ENCODE measurements around the gene ZC3H11A. TPM values are rescaled to one million over a fixed set of nuclear protein-coding genes. Genes with fewer than 3 reads are reported as not detected.

Gene ZC3H11A
- polyA plus RNA-seq, 1 donor (not counting 4 experiments of a cell fraction or from before 2014, with no cell fraction given) = 83.4 TPM

GRCh38 chr1:203835476-203835875 is 40.1 kb downstream of the ZC3H11A start:
- Histone ChIP-seq H3K27me3 (ENCODE audit: control insufficient read depth, extremely low read depth, insufficient read depth, low read length) (no peaks in the 10 kb centered on the region), H3K4me1 (ENCODE audit: control insufficient read depth, extremely low read depth, insufficient read depth, low read length) (no peaks in the 10 kb centered on the region), H4K20me1 (ENCODE audit: control insufficient read depth, extremely low read depth, insufficient read depth, low read length) (no peaks in the 10 kb centered on the region), H3K4me3 (ENCODE audit: control insufficient read depth in 2 of 3, extremely low read depth in 1 of 3, insufficient read depth in 2 of 3, low read depth in 1 of 3, low read length in 3 of 3) (no peak overlapping the region), H3K9me1 (ENCODE audit: control insufficient read depth, extremely low read depth, insufficient read depth, low read length) (no peaks in the 10 kb centered on the region), H3K4me2 (ENCODE audit: control insufficient read depth, extremely low read depth, insufficient read depth, low read depth, low read length) (no peak overlapping the region), H3K9me3 (ENCODE audit: control insufficient read depth, low read depth, low read length) (no peaks in the 10 kb centered on the region), H3K27ac (ENCODE audit: control insufficient read depth, insufficient read depth, low read length) (no peak overlapping the region), H2AFZ (ENCODE audit: control insufficient read depth, low read length) (no peak overlapping the region), H3K79me2 (ENCODE audit: control insufficient read depth, insufficient read depth, low read length) (no peaks in the 10 kb centered on the region), H3K36me3 (ENCODE audit: control insufficient read depth in 2 of 2, extremely low read depth in 1 of 2, insufficient read depth in 2 of 2, low read length in 2 of 2) (peaks cover 12 to 24% of the 10 kb centered on the region in 2 experiments), H3K9ac (ENCODE audit: control insufficient read depth, extremely low read depth, insufficient read depth, low read length) (no peak overlapping the region)
- TF ChIP-seq EZH2 (IDR thresholded peaks at IDR 0.05; ENCODE audit: low read length) (no peak), CTCF (optimal IDR thresholded peaks at IDR 0.05 in 1 of 3, IDR thresholded peaks at IDR 0.05 in 1 of 3, conservative IDR thresholded peaks at IDR 0.05 in 1 of 3; ENCODE audit: extremely low read depth in 1 of 3, insufficient read depth in 2 of 3, low read length in 3 of 3) (no peak)
- dilution Hi-C loops (cut with MboI; ENCODE audit: extremely low pct_ligation_motif_present, low sequenced_read_pairs) = no loop called here
- FAIRE-seq = no peak
- no peak for DNase-seq (ENCODE audit: low read depth, low spot score)

GRCh38 chr1:203839081-203839480 is 43.7 kb downstream of the ZC3H11A start:
- H2AFZ ChIP-seq (ENCODE audit: control insufficient read depth, low read length) = no peak overlapping the region
- dilution Hi-C loops (cut with MboI; ENCODE audit: extremely low pct_ligation_motif_present, low sequenced_read_pairs) = no loop called here
- no peak overlapping the region for H3K27ac ChIP-seq (ENCODE audit: control insufficient read depth, insufficient read depth, low read length)
- no peak overlapping the region for H3K4me3 ChIP-seq (ENCODE audit: control insufficient read depth in 2 of 3, extremely low read depth in 1 of 3, insufficient read depth in 2 of 3, low read depth in 1 of 3, low read length in 3 of 3)
- no peak for TF ChIP-seq EZH2 (IDR thresholded peaks at IDR 0.05; ENCODE audit: low read length)
- no peak for TF ChIP-seq CTCF (optimal IDR thresholded peaks at IDR 0.05 in 1 of 3, IDR thresholded peaks at IDR 0.05 in 1 of 3, conservative IDR thresholded peaks at IDR 0.05 in 1 of 3; ENCODE audit: extremely low read depth in 1 of 3, insufficient read depth in 2 of 3, low read length in 3 of 3)
- no peaks in the 10 kb centered on the region for H3K9me1 ChIP-seq (ENCODE audit: control insufficient read depth, extremely low read depth, insufficient read depth, low read length)
- no peaks in the 10 kb centered on the region for H3K27me3 ChIP-seq (ENCODE audit: control insufficient read depth, extremely low read depth, insufficient read depth, low read length)
- FAIRE-seq (no peak), DNase-seq (ENCODE audit: low read depth, low spot score) (no peak)
- H3K36me3 ChIP-seq (ENCODE audit: control insufficient read depth in 2 of 2, extremely low read depth in 1 of 2, insufficient read depth in 2 of 2, low read length in 2 of 2) = peaks cover 12 to 20% of the 10 kb centered on the region in 2 experiments
- H4K20me1 ChIP-seq (ENCODE audit: control insufficient read depth, extremely low read depth, insufficient read depth, low read length) = no peaks in the 10 kb centered on the region
- no peak overlapping the region for H3K4me2 ChIP-seq (ENCODE audit: control insufficient read depth, extremely low read depth, insufficient read depth, low read depth, low read length)
- no peaks in the 10 kb centered on the region for H3K4me1 ChIP-seq (ENCODE audit: control insufficient read depth, extremely low read depth, insufficient read depth, low read length)
- H3K79me2 ChIP-seq (ENCODE audit: control insufficient read depth, insufficient read depth, low read length) = no peaks in the 10 kb centered on the region
- H3K9ac ChIP-seq (ENCODE audit: control insufficient read depth, extremely low read depth, insufficient read depth, low read length) = no peak overlapping the region
- no peaks in the 10 kb centered on the region for H3K9me3 ChIP-seq (ENCODE audit: control insufficient read depth, low read depth, low read length)

All from keratinocyte (primary cell).